Measurements from ENCODE around the gene FBXL13. TPM values are rescaled to one million over a fixed set of nuclear protein-coding genes. Genes with fewer than 3 reads are reported as not detected.

Gene FBXL13
- total and polyA plus RNA-seq, 2 of the 8 experiments (the other 6 are each of a cell fraction or from before 2014, with no cell fraction given) = 1.2 to 2.8 TPM

- Histone ChIP-seq H3K4ac (replicated peaks; ENCODE audit: insufficient read length, low read depth, low read length) (no peak overlapping the region), H3K56ac (replicated peaks; ENCODE audit: insufficient read length, low read depth, low read length) (no peak overlapping the region), H3K23me2 (ENCODE audit: low read depth, low read length) (no peaks in the 10 kb centered on the region), H4K20me1 (replicated peaks in 1 of 2; ENCODE audit: control insufficient read depth in 1 of 2, insufficient read depth in 2 of 2, low read length in 2 of 2) (no peaks in the 10 kb centered on the region), H3K14ac (ENCODE audit: insufficient read length) (no peak overlapping the region), H3K27me3 (replicated peaks in 1 of 4; ENCODE audit: control insufficient read depth in 3 of 4, extremely low read depth in 1 of 4, insufficient read depth in 3 of 4, low read length in 3 of 4) (no peaks in the 10 kb centered on the region), H3K4me1 (replicated peaks in 1 of 4; ENCODE audit: control insufficient read depth in 3 of 4, insufficient read depth in 4 of 4, low read length in 3 of 4) (peaks cover 3 to 25% (median 16%) of the 10 kb centered on the region in 4 experiments; a peak in 6 of 7 replicates), H3K18ac (ENCODE audit: extremely low read depth, low read length) (no peak overlapping the region; the same call in 1 of the 2 replicates), H2BK15ac (ENCODE audit: low read length) (no peak overlapping the region), H3K36me3 (ENCODE audit: control insufficient read depth in 2 of 4, insufficient read depth in 4 of 4, low read length in 3 of 4) (no peaks in the 10 kb centered on the region), H2AK5ac (ENCODE audit: low read depth, low read length) (no peak overlapping the region), H3K9me3 (ENCODE audit: insufficient read depth in 2 of 2, low read depth in 1 of 2, low read length in 1 of 2) (no peaks in the 10 kb centered on the region), H3K9ac (replicated peaks in 1 of 4; ENCODE audit: extremely low read depth in 1 of 4, low read depth in 3 of 4, low read length in 3 of 4) (no peak overlapping the region), H3K4me3 (ENCODE audit: extremely low read depth in 1 of 4, insufficient read depth in 2 of 4, low read depth in 3 of 4, low read length in 4 of 4) (peak overlapping the region in 1 of 4 experiments; percentile 46; a peak in 1 of 8 replicates), H4K91ac (replicated peaks; ENCODE audit: insufficient read length, low read length) (no peak overlapping the region), H4K8ac (ENCODE audit: extremely low read depth, insufficient read depth, low read length) (no peak overlapping the region), H2BK20ac (ENCODE audit: low read length) (no peak overlapping the region), H3K27ac (ENCODE audit: low read depth, low read length) (no peak overlapping the region), H2BK120ac (replicated peaks; ENCODE audit: low read depth, low read length) (peak overlapping the region; percentile 86), H3K79me1 (ENCODE audit: low read depth, low read length) (no peaks in the 10 kb centered on the region), H2BK12ac (ENCODE audit: low read depth, low read length) (no peak overlapping the region; the same call in 1 of the 2 replicates), H2BK5ac (ENCODE audit: low read depth, low read length) (no peak overlapping the region), H3K23ac (ENCODE audit: insufficient read length) (no peak overlapping the region), H2AFZ (ENCODE audit: low read length) (no peak overlapping the region), H3K4me2 (ENCODE audit: insufficient read depth in 1 of 2, low read depth in 2 of 2, low read length in 2 of 2) (peak overlapping the region; percentile 45 to 64; a peak in 3 of 4 replicates), H4K5ac (ENCODE audit: insufficient read length, low read depth, low read length) (peak overlapping the region; percentile 60), H3K79me2 (ENCODE audit: control insufficient read depth in 1 of 2, insufficient read depth in 2 of 2, low read length in 2 of 2) (no peaks in the 10 kb centered on the region)
- WGBS, 2 experiments (ENCODE audit: extremely low coverage in 1 of 2, insufficient coverage in 1 of 2, insufficient read length in 1 of 2, insufficient replicate concordance in 2 of 2, low coverage in 1 of 2, low lambda C conversion rate in 2 of 2, missing lambda C conversion rate in 1 of 2) = 85% methylated on average over 1 of the region's 1 CpG; no CpG with 5 or more reads in 1 of the 2 experiments
- FAIRE-seq (no peak), DNase-seq (ENCODE audit: low read depth in 1 of 2, low spot score in 2 of 2) (no peak)
- TF ChIP-seq SIX5 (IDR thresholded peaks at IDR 0.05; ENCODE audit: low read depth, low read length) = no peak
- TF ChIP-seq NANOG (IDR thresholded peaks at IDR 0.05; ENCODE audit: insufficient read depth, low read depth, low read length, poor library complexity, severe bottlenecking) = no peak
- TF ChIP-seq BRCA1 (IDR thresholded peaks at IDR 0.05; ENCODE audit: low read depth, low read length) = no peak
- TF ChIP-seq PHF8 (conservative IDR thresholded peaks at IDR 0.05; ENCODE audit: low read depth, low read length) = no peak
- TF ChIP-seq RBBP5 (IDR thresholded peaks at IDR 0.05; ENCODE audit: borderline replicate concordance, low read depth, low read length) = no peak
- TF ChIP-seq JUN (IDR thresholded peaks at IDR 0.05; ENCODE audit: low read depth, low read length) = no peak
- TF ChIP-seq, protein P1, sequence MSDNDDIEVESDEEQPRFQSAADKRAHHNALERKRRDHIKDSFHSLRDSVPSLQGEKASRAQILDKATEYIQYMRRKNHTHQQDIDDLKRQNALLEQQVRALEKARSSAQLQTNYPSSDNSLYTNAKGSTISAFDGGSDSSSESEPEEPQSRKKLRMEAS (IDR thresholded peaks at IDR 0.05) = no peak
- TF ChIP-seq NRF1 (IDR thresholded peaks at IDR 0.05; ENCODE audit: low read depth, low read length) = no peak
- TF ChIP-seq SP2 (IDR thresholded peaks at IDR 0.05; ENCODE audit: low read length) = no peak
- no peak for TF ChIP-seq CEBPB (IDR thresholded peaks at IDR 0.05; ENCODE audit: low read depth, low read length)
- TF ChIP-seq ZNF274 (IDR thresholded peaks at IDR 0.05; ENCODE audit: borderline replicate concordance, extremely low read depth, low read length) = no peak
- POLR2A ChIA-PET (ENCODE audit: partially characterized antibody) = no interaction called here
- CTCF ChIA-PET (ENCODE audit: partially characterized antibody) = no interaction called here
These were observed 131.7 kb downstream of the FBXL13 start for GRCh38 chr7:102942868-102943267.

Data from H1 (cell line).